ENCODE data around the gene XG. TPM values are rescaled to one million over a fixed set of nuclear protein-coding genes. Genes with fewer than 3 reads are reported as not detected.

XG gene
- total RNA-seq, 1 experiment from 2014 or later: not detected

- no peak for TF ChIP-seq EZH2 (IDR thresholded peaks at IDR 0.05; ENCODE audit: low read depth)
- TF ChIP-seq CTCF (conservative IDR thresholded peaks at IDR 0.05): no peak
- no peak overlapping the region for H3K4me3 ChIP-seq
- no peak overlapping the region for H2AFZ ChIP-seq
- no peaks in the 10 kb centered on the region for H3K36me3 ChIP-seq (ENCODE audit: low read depth)
- ChIA-PET POLR2A (ENCODE audit: unreplicated experiment) (no interaction called here), CTCF (no interaction called here)
- no peaks in the 10 kb centered on the region for H3K79me2 ChIP-seq (ENCODE audit: low read depth)
- H3K27me3 ChIP-seq (ENCODE audit: insufficient read depth, low read depth): no peaks in the 10 kb centered on the region
- H3F3A ChIP-seq (ENCODE audit: insufficient read depth, low read depth): no peaks in the 10 kb centered on the region
- DNase-seq: no peak
- intact Hi-C loops (cut with micrococcal nuclease; ENCODE audit: unreplicated experiment): no loop called here
- no peak overlapping the region for H3K4me2 ChIP-seq
- BruUV-seq (replicated peaks): no TSS peak
- H4K20me1 ChIP-seq (ENCODE audit: insufficient read depth): no peaks in the 10 kb centered on the region
- no peaks in the 10 kb centered on the region for H3K9me2 ChIP-seq (ENCODE audit: insufficient read depth)
- H3K27ac ChIP-seq: no peak overlapping the region
- H3K4me1 ChIP-seq (replicated peaks; ENCODE audit: insufficient read depth): no peaks in the 10 kb centered on the region
- no peaks in the 10 kb centered on the region for H3K9me3 ChIP-seq (ENCODE audit: insufficient read depth, low read depth)
Measured at GRCh38 chrX:2788980-2789379, 37.1 kb downstream of the XG start.

- BruUV-seq (replicated peaks): no TSS peak
- no peak overlapping the region for H2AFZ ChIP-seq
- H3K9me2 ChIP-seq (ENCODE audit: insufficient read depth): no peaks in the 10 kb centered on the region
- CTCF ChIA-PET: no interaction called here
- DNase-seq: no peak
- no peaks in the 10 kb centered on the region for H3K27me3 ChIP-seq (ENCODE audit: insufficient read depth, low read depth)
- no peak overlapping the region for H3K4me2 ChIP-seq
- no peak overlapping the region for H3K4me3 ChIP-seq
- no peaks in the 10 kb centered on the region for H3F3A ChIP-seq (ENCODE audit: insufficient read depth, low read depth)
- no peak overlapping the region for H3K27ac ChIP-seq
- H3K9me3 ChIP-seq (ENCODE audit: insufficient read depth, low read depth): no peaks in the 10 kb centered on the region
- H3K79me2 ChIP-seq (ENCODE audit: low read depth): no peaks in the 10 kb centered on the region
- no peaks in the 10 kb centered on the region for H3K36me3 ChIP-seq (ENCODE audit: low read depth)
- POLR2A ChIA-PET (ENCODE audit: unreplicated experiment): no interaction called here
- H3K4me1 ChIP-seq (replicated peaks; ENCODE audit: insufficient read depth): no peaks in the 10 kb centered on the region
- no peaks in the 10 kb centered on the region for H4K20me1 ChIP-seq (ENCODE audit: insufficient read depth)
- intact Hi-C loops (cut with micrococcal nuclease; ENCODE audit: unreplicated experiment): no loop called here
- TF ChIP-seq CTCF (conservative IDR thresholded peaks at IDR 0.05): no peak
- TF ChIP-seq EZH2 (IDR thresholded peaks at IDR 0.05; ENCODE audit: low read depth): no peak
Measured at GRCh38 chrX:2789569-2789968, 37.7 kb downstream of the XG start.

DNA sequence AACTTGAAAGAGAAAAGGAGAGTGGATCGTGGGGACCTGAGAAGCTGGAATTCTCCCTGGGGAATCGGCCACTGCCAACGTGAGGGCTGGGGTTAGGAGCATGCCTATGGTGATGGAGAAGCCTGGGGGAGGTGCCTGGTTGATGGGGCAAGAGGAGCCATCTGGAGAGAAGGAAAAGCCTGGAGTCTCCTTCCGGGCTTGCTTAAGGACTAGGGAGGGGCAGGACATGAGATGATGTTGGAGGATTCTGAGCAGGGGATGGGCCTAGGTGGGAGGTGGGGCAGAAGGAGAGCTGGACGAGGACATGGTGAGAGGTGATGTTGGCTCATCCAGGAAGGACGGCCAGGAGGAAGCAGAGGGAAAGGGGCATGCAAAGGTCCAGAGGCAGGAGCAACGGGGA is 41.9 kb downstream of the XG start:
- H4K20me1 ChIP-seq (ENCODE audit: insufficient read depth): no peaks in the 10 kb centered on the region
- H3K27ac ChIP-seq: no peak overlapping the region
- H3F3A ChIP-seq (ENCODE audit: insufficient read depth, low read depth): no peaks in the 10 kb centered on the region
- DNase-seq: no peak
- ChIA-PET CTCF (no interaction called here), POLR2A (ENCODE audit: unreplicated experiment) (no interaction called here)
- H3K9me2 ChIP-seq (ENCODE audit: insufficient read depth): no peaks in the 10 kb centered on the region
- no peaks in the 10 kb centered on the region for H3K27me3 ChIP-seq (ENCODE audit: insufficient read depth, low read depth)
- intact Hi-C loops (cut with micrococcal nuclease; ENCODE audit: unreplicated experiment): no loop called here
- no peaks in the 10 kb centered on the region for H3K79me2 ChIP-seq (ENCODE audit: low read depth)
- H3K4me3 ChIP-seq: no peak overlapping the region
- no peaks in the 10 kb centered on the region for H3K9me3 ChIP-seq (ENCODE audit: insufficient read depth, low read depth)
- no peak overlapping the region for H2AFZ ChIP-seq
- H3K4me1 ChIP-seq (replicated peaks; ENCODE audit: insufficient read depth): no peaks in the 10 kb centered on the region
- no peak overlapping the region for H3K4me2 ChIP-seq
- H3K36me3 ChIP-seq (ENCODE audit: low read depth): no peaks in the 10 kb centered on the region
- TF ChIP-seq EZH2 (IDR thresholded peaks at IDR 0.05; ENCODE audit: low read depth): no peak
- TF ChIP-seq CTCF (conservative IDR thresholded peaks at IDR 0.05): no peak
- BruUV-seq (replicated peaks): no TSS peak

Data from PC-9 (cell line).